CD4-positive, alpha-beta T cell treated with Interleukin-17A for 1 hour (primary cell): ENCODE measurements around the gene CLMP.
"Not testable (repeated sequence)": the region's sequence is repeated elsewhere in the genome, so short reads cannot be mapped to it uniquely, and the experiment has no call there.

Experiments used
- DNase-seq: peaks from one replicate; pipeline ENCODE4 v3.0.0-alpha.2; 2020

Gene CLMP

GRCh38 chr11:123164732-123165450 lies 30.2 kb downstream of the CLMP start:
- DNase-seq = no peak

GRCh38 chr11:123163621-123164020 lies 31.4 kb downstream of the CLMP start:
- DNase-seq = no peak

- DNase-seq = no peak
Observed at GRCh38 chr11:123161376-123162030, 33.5 kb downstream of the CLMP start.

- no peak for DNase-seq
Observed at GRCh38 chr11:123159183-123159857, 35.7 kb downstream of the CLMP start.

- DNase-seq = no peak
Observed at GRCh38 chr11:123158033-123159003, 36.7 kb downstream of the CLMP start.

GRCh38 chr11:123152951-123153350 lies 42.1 kb downstream of the CLMP start:
- no peak for DNase-seq

GRCh38 chr11:123152346-123152745 lies 42.7 kb downstream of the CLMP start:
- not testable (repeated sequence) for DNase-seq

- no peak for DNase-seq
Observed at GRCh38 chr11:123151796-123152195, 43.3 kb downstream of the CLMP start.

GRCh38 chr11:123151366-123151765 lies 43.7 kb downstream of the CLMP start:
- no peak for DNase-seq

- no peak for DNase-seq
Observed at GRCh38 chr11:123150882-123151281, 44.2 kb downstream of the CLMP start.

GRCh38 chr11:123148965-123149364 lies 46.1 kb downstream of the CLMP start:
- DNase-seq = no peak

GRCh38 chr11:123145661-123146060 lies 49.4 kb downstream of the CLMP start:
- DNase-seq = no peak

- DNase-seq = no peak
Observed at GRCh38 chr11:123145220-123145619, 49.8 kb downstream of the CLMP start.

- no peak for DNase-seq
Observed at GRCh38 chr11:123144707-123145106, 50.3 kb downstream of the CLMP start.

- no peak for DNase-seq
Observed at GRCh38 chr11:123143921-123144320, 51.1 kb downstream of the CLMP start.

- DNase-seq = no peak
Observed at GRCh38 chr11:123143476-123143875, 51.6 kb downstream of the CLMP start.

- no peak for DNase-seq
Observed at GRCh38 chr11:123139206-123139605, 55.8 kb downstream of the CLMP start.

- DNase-seq = no peak
Observed at GRCh38 chr11:123137431-123138224, 57.4 kb downstream of the CLMP start.

GRCh38 chr11:123135863-123136446 lies 59.1 kb downstream of the CLMP start:
- no peak for DNase-seq

GRCh38 chr11:123132881-123133280 lies 62.2 kb downstream of the CLMP start:
- no peak for DNase-seq

- not testable (repeated sequence) for DNase-seq
Observed at GRCh38 chr11:123132034-123132766, 62.8 kb downstream of the CLMP start.
